UCSD-AML1 (cell line): ENCODE measurements around the gene UBQLN4.

Experiments
- DNase-seq: peaks from one replicate; lab custom pipeline; 2025; ENCODE audit not compliant: unreplicated experiment; lab: John Stamatoyannopoulos, UW

The UBQLN4 gene

DNA sequence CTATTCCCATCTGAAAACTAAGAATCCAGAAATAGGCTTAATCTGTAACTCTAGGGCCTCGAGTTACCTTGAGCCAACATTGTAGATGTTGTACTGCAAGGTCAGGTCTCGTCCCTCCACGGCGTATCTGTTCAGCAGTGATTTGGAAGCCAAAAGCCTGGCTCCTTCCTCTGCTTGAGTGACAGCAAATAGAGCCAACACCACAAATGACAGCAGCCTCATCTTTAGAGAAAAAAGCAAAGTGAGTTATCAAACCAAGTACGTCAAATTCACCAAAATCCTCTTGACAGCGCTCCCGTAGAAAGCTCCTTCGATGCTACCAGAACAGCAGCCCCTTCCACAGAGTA, 33.7 kb downstream of the UBQLN4 start:
- no peak for DNase-seq

DNA sequence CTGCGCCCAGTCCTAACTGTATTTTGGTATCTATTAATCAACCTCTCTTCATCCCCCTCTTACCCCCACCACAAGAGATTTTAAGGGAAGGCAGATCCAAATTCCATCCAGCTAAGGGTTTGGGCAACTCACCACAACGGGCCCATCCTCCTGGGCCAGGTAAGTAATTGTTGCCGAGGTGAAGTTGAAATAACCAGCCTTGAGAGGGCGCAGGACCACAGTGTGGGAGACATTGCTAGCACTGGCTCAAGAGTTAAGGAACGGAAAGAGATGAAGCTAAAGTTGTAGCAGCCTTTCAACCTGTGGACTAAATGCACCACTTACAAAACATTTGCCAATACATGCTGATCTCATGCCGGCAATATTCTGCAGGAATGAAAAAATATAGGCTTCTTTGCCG, 38.8 kb downstream of the UBQLN4 start:
- DNase-seq: no peak

DNA sequence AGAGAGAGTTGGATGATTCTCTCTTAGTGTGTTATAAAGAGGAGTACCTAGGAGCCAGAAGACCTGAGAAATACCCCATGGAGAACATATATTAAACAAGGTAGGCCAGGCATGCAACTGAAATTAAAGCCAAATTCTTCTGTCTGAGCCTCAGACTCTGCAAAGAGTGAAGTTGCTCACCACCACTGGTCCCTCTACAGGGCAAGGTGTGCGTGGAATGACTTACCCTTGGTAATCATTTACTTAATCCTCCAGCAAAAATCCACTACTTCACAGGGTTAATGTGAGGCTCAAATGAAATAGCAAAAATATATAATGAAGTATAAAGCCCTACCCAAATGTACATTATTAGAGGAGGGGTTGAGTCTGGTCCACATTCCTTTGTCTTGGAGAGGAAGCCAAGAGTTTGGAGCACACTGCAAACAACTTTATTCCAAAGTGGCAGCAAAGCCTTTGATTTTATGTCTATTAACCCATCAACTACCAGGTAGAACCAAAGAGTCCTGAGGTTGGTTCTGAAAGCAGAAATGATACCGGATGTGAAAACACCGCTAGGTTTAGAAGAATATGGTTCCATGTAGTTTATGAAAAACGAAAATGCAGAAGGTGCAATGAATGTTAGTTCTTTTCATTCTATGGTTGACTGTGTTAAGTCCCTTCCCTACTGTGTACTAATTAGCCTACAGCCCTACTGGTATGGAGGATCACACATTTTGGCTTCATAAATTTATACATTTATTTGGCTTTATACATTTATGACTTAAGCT, 41.4 kb downstream of the UBQLN4 start:
- no peak for DNase-seq

DNA sequence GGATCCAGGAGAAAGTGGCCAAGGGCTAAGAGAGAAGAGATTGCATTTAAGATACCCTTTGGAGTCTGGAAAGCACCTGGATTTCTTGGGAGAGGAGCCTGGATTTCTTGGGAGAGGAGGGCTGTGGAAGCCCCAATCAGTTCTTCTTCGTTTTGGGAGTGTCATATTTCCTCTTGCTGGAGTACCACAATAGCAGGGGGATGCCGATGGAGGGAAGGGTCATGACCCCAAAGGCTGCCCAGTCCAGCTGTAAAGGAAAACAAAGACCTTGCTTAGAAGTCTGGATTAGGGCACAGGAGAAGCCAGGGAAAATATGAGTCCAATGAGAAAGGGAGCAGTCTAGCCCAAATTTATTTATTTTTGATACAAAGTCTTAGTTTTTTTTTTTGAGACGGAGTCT, 44.2 kb downstream of the UBQLN4 start:
- DNase-seq: no peak

DNA sequence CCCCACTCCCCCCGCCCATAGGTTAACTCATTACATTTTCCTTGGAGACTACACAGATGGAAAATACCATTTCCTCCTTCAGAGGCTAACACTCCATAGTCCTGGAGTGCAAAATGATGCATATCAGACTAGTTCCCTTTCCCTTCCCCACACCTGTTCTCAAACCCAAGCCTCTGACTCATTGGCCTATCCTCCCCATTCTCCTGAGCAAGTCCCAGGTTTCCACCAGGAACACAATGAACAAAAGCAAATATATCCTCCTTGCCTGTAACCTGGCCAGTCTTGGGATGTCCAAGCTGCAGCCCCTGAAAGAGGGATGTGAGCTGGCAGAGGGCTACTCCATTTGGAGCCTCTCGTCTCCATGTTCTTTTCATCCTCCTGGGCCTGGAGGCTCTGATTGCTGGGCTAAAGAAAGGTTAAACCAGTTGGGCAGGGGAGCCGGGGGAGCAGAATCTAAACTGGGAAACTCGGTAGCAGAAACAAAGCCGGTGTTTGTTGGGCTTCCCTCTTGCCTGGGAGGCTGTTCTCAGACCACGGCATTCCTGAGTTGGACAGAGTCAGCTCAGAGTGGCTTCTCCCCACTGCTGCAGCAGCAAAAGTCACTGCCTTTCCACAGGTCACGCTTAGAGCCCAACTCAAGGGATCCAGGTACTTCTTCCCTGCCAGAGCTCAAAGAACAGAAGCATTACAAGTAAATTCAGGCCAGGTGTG, 46.8 kb downstream of the UBQLN4 start:
- DNase-seq: no peak

DNA sequence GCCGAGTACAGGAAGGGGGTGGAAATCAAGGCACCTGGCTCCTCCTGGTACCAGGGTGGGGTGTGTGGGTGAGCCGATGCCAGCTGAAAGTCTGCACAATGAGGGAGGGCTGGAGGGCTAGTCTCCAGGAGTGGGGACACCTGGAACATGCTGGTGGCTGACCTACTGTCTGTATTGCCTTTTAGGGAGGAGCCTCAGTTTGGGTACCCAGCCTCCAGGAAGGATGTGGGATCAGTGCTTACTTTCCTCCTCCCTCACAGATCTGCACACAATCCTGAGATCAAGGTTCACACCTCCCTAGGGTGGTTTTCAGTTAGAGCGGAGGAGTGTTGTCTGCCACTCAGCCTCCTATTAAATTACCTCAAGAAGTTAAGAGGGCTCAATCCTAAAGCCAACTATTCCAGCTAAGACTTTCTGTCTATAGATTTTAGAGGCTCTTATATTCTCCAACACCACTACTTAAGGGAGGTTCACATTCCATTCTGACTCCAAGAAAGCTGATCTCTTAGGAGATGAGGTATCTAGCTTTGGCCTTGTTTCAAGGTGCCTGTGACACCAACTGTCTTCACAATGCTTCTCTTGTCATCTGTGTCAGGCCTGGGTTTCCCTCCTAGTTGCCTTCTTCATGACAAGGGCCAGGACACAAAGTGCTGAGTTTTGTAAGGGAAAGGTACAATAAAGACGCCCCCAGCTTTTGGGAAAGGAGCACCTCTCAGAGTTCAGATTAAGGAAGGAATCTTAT, 48.6 kb downstream of the UBQLN4 start:
- no peak for DNase-seq

DNA sequence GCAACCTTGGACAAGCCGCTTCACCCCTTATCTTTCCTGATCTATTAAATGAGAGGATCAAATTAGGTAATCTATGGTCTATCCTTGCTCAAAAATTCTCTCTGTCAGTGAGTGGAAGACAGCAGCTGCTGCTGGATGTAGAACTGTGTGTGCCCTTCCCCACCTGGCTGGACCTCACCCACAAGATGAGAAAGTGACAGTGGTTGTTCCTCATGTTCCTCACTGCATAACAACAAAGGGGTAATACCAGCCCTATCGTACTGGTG, 49.7 kb downstream of the UBQLN4 start:
- DNase-seq: no peak

DNA sequence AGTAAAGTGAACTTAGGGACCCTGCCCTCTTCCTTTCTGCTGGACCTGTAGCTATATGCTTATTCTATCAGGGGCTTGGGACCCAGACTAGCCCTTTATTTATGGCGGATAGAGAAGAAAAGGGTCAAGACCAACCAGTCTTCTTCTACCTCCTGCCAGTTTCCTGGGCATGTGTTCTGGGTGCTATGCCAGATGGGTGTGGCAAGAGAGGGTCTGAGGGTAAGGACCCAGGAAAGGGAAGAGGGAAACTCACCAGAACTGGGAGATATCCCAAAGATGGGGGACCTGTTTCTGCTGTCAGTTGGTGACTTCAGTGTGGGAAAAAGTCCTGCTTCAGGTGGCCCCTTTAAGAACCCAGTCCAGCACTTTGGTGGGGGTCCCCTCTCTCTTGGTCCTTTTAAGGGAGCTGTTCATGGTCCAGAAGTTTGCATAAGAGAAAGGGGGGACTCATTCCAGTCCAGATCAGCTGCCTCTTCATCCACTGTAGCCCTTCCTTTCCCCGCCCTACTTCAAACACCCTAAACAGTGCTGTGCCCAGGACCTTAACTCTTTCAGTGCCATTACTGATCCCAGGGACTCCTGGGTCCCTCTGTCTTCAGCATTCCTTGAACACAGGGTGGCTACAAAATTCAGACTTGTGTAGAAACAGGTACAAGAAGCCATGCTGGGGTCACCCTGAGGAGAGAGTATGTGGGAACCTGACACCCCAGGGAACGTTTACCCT, 51.2 kb downstream of the UBQLN4 start:
- DNase-seq: no peak

DNA sequence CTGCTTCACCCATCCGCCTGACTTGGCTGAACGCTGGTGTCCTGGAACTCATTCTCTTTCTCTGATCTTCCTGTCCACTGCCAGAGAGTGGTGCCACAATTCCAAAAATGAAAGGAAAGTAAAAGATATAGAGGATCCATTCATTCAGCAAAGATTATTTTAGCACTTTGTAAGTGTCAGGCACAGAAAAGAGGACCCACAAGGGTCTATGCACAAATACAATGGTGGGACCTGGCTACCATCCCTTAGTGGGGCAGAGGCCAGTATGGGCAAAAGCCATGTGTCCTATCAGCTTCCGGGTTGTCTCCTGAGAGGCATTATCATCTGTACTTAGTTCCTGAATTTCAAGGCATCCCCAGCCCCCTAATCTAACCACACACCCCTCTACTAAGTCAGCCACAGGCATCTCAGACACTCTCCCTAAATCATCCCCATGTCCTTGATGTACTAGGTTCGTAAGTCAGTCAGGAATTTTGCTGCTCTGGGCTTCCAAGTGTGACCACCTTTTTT, 51.9 kb downstream of the UBQLN4 start:
- DNase-seq: no peak

DNA sequence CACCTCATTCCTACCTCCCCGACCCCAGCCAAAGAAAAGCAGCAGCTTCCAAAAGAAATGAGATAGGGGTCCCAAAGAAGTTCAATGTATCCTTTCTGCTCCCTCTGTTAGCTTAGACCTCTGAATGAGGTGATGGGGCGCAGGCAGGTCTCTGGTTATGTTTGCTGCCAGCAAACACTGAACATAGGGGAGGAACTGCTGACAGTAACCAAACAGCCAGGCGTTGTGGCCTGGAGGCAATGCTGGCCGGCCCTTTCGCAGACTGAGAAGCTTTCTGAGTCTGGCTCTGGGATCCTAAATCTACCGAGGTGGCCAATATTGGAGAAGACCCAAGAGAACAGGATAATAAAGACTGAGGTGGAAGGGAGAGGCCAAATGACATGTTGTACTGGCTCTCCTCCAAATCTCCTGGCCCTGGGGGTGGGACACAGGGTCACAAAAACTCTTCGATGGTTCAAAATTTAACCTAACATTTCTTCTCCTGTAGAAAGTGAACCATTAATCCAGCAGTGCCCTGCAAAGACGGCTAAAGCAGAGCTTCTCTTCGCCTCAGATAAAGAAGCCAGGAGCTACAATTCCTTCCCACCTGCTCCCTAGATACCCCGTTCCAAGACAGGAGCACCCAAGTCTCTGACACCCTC, 52.5 kb downstream of the UBQLN4 start:
- no peak for DNase-seq

DNA sequence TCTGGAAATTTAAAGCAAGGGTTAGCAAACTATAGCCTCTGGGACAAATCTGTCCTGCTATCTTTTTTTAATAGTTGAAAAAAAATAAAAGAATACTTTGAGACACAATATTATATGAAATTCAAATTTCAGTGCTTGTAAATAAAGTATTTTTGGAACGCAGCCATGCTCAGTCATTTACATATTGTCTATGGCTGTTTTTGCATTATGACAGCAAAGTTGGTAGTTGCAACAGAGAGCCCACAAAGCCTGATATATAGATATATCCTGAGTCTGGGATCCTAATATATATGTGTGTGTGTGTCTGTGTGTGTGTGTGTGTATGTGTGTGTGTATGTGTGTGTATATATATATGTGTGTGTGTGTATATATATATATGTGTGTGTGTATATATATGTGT, 53.6 kb downstream of the UBQLN4 start:
- no peak for DNase-seq

DNA sequence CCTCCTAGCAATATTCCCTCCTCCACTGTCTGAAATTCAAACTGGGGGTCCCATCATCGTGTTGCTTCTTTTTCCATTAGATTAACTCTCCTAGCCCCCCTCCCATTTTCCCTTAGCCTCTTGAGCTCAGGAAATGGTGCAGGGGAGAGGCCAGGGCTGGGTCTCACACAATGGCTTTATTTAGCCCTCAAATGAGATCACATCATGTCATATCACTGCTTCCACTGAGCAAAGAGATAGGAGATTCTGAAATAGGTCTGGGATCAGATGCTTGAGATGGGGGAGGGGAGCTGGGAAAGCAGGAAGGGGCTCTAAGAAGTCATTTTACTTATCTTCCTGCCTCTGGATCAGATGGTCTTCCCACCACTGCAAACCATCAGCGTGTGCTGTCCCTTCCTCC, 57.4 kb downstream of the UBQLN4 start:
- DNase-seq: no peak

DNA sequence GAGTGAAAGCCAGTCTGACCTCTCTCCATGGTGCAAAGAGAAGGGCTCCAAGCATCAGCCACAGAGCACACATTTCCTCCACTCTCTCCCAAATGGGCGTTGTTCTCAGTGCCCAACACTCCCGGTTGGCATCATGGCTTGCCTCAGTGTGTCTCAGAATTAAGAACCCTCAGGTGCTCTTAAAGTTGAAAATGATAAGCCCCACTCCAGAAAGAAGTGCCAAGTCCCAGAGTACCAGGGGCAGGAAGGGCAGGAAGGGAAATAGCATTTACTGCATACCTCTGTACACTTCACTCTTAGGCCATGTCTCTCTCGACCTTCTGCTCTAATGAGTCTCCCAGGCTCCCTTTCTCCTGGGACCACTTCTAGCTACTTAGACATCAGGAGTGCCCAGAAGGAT, 60.0 kb downstream of the UBQLN4 start:
- DNase-seq: no peak

DNA sequence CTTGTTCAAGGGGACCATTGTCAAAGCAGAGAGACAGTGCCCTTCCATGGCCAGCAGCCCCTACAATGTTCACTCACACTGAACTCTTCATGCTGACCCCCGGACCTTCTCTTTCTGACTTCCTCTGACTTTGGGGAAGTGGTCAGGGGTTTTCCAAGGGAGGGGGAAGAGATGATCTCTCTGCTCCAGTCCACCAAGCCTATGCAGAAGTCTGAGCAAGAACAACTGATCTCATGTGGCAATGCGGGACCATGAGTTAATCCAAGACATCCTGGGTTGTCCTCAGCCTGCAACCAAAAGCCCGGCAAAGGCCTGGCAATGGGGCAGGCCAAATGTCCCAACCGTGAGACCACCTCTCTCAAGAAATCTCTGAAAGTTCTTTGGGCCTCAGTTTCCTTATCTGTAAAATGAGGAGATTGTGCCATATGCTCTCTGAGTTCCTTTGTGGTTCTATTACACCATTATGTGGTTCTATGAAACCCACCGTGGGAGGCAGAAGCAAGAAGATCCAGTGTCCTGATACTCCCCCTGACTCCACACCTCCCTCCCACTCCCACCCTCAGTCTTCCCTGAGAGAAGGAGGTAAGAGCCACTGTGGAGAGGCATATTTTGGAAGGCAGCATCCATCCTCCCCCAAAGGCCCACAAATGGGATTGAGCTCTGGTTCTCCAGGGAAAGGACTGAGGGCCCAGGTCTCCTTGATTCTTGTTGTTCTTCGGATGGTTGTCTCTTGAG, 63.4 kb downstream of the UBQLN4 start:
- DNase-seq: peak; percentile 61

DNA sequence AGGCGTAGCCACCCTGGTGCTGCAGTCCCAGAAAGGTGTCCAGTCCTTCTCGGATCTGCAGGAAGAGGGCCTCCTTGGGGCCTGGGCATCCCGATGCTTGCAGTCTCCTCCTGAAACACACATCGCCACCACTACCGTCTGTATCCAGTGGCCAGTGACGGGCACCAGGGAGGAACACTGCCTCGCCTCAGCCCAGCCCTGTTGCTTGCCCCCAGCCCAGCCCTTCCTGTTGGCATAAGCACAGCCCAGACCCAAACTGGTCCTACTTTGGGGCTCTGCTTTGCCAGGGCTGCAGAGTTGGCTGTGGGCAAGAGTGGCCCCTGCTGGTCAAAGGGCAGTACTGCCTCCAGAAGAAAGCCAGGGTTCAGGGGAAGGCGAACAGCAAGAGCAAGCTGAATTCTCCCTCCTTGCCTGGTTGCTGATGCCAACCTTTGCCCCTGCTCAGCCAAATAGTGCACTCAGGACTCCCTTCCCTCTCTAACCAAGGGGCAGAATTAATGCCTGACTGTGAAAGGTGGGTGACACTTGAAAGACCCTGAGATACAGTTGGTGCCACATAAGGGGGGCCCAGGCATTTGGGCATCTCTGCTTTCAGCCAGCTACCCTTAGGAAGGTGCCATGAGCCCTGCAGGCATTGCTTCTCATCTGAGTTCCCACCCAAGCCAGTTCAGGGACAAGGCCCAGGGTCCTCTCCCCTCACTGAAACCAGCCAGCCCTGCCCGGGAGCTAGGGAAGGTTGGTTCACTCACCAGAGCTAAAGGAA, 64.2 kb downstream of the UBQLN4 start:
- DNase-seq: peak; percentile 81
